Measurements from ENCODE around the gene SMURF2.

GRCh38 chr17:64534187-64534586 is 127.9 kb downstream of the SMURF2 start:
- TF ChIP-seq POLR2A (IDR thresholded peaks at IDR 0.05) = no peak
- TF ChIP-seq, protein P1, sequence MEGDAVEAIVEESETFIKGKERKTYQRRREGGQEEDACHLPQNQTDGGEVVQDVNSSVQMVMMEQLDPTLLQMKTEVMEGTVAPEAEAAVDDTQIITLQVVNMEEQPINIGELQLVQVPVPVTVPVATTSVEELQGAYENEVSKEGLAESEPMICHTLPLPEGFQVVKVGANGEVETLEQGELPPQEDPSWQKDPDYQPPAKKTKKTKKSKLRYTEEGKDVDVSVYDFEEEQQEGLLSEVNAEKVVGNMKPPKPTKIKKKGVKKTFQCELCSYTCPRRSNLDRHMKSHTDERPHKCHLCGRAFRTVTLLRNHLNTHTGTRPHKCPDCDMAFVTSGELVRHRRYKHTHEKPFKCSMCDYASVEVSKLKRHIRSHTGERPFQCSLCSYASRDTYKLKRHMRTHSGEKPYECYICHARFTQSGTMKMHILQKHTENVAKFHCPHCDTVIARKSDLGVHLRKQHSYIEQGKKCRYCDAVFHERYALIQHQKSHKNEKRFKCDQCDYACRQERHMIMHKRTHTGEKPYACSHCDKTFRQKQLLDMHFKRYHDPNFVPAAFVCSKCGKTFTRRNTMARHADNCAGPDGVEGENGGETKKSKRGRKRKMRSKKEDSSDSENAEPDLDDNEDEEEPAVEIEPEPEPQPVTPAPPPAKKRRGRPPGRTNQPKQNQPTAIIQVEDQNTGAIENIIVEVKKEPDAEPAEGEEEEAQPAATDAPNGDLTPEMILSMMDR (IDR thresholded peaks at IDR 0.05) = no peak
- no peak for TF ChIP-seq EP300 (IDR thresholded peaks at IDR 0.05)
